ENCODE results near the gene SEMA7A. TPM values are rescaled to one million over a fixed set of nuclear protein-coding genes. Genes with fewer than 3 reads are reported as not detected.

SEMA7A gene
- total RNA-seq, 1 donor from 2014 or later, result 0.51 TPM

DNA sequence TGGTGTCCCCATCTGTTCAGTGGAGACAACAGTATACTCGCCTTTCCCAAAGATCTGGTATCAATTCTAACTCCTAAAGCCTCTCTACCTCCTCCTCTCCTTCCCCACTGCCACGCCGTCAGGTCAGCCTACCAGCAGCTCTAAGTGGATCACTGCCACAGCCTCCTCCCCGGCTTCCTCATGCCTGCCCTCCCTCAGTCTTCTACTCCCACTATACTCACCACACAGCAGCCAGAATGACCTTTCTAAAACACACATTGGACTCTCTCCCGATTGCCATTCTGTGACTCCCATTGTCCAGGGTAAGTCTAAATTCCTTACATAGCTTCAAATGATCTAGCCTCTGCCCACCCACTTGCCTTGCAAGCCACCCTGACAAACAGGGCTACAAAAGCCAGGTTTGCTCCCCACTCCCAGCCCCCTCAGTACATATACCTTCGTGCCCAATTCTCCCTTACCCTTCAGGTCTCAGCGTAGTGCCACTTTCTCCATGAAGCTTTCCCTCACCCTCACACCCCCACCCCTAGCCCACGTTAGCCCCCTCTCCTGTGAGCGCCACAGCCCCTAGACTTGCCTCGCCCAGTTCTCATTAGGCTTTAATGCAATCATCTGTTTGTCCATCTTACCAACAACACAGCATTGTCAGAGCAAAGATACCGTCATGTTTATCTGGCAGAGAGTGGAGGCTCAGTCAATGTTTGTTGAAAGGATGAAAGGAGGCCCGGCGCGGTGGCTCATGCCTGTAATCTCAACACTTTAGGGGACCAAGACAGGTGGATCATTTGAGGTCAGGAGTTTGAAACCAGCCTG lies 9.5 kb upstream of the SEMA7A start:
- no peak for DNase-seq (ENCODE audit: extremely low spot score, unreplicated experiment)
- Mint-ChIP-seq H3K4me3 (ENCODE audit: unreplicated experiment) (no peak overlapping the region), H3K36me3 (ENCODE audit: unreplicated experiment) (peaks cover 21% of the 10 kb centered on the region), H3K27ac (ENCODE audit: unreplicated experiment) (no peak overlapping the region), H3K27me3 (ENCODE audit: unreplicated experiment) (no peaks in the 10 kb centered on the region), H3K9me3 (ENCODE audit: unreplicated experiment) (no peaks in the 10 kb centered on the region), H3K4me1 (ENCODE audit: unreplicated experiment) (no peaks in the 10 kb centered on the region)
- TF ChIP-seq, protein P1, sequence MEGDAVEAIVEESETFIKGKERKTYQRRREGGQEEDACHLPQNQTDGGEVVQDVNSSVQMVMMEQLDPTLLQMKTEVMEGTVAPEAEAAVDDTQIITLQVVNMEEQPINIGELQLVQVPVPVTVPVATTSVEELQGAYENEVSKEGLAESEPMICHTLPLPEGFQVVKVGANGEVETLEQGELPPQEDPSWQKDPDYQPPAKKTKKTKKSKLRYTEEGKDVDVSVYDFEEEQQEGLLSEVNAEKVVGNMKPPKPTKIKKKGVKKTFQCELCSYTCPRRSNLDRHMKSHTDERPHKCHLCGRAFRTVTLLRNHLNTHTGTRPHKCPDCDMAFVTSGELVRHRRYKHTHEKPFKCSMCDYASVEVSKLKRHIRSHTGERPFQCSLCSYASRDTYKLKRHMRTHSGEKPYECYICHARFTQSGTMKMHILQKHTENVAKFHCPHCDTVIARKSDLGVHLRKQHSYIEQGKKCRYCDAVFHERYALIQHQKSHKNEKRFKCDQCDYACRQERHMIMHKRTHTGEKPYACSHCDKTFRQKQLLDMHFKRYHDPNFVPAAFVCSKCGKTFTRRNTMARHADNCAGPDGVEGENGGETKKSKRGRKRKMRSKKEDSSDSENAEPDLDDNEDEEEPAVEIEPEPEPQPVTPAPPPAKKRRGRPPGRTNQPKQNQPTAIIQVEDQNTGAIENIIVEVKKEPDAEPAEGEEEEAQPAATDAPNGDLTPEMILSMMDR (IDR thresholded peaks at IDR 0.05), result no peak

DNA sequence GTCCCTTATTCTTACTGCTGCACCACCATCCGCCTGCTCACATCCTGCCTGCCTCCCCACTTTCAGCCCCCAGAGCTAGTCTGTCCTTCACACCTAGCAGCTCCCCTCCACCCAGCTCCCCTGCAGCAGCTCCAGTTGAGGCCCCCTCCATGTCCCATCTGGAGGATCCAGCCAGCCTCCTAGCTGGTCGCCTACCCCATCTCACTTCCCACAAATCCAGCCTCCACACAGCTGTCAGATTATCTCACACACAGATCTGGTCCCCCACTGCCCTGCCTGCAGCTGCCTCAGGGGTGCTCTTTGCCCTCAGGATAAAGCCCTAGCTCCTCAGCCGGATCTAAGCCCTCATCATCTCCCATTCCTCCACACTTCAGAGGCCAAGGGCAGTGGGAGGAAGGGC lies 8.8 kb upstream of the SEMA7A start:
- TF ChIP-seq, protein P1 (IDR thresholded peaks at IDR 0.05), result no peak
- Mint-ChIP-seq H3K27me3 (ENCODE audit: unreplicated experiment) (no peaks in the 10 kb centered on the region), H3K36me3 (ENCODE audit: unreplicated experiment) (peaks cover 19% of the 10 kb centered on the region), H3K27ac (ENCODE audit: unreplicated experiment) (no peak overlapping the region), H3K4me1 (ENCODE audit: unreplicated experiment) (no peaks in the 10 kb centered on the region), H3K4me3 (ENCODE audit: unreplicated experiment) (no peak overlapping the region), H3K9me3 (ENCODE audit: unreplicated experiment) (no peaks in the 10 kb centered on the region)
- DNase-seq (ENCODE audit: extremely low spot score, unreplicated experiment), result no peak

DNA sequence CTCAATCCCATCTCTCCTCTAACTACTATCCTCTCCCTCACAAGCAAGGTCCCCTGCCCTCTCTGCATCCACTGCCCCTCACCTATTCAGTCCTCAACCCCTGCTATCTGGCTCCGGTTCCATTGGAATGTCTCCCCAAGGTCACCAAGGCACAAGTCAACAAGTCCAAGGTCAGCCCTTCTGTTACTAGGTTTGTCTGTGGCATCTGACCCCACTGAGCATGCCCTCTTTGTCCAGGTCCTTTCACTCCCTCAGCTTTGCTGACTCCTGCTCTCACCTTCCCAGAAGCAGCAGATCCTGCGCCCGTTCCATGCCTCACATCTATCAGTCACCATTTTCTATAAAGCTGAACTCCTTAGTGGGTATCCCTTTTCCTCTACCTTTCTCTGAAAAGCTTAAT lies 8.3 kb upstream of the SEMA7A start:
- no peak overlapping the region for H3K27ac Mint-ChIP-seq (ENCODE audit: unreplicated experiment)
- TF ChIP-seq, protein P1 (IDR thresholded peaks at IDR 0.05), result no peak
- H3K36me3 Mint-ChIP-seq (ENCODE audit: unreplicated experiment), result peaks cover 19% of the 10 kb centered on the region
- H3K4me1 Mint-ChIP-seq (ENCODE audit: unreplicated experiment), result no peaks in the 10 kb centered on the region
- no peak for DNase-seq (ENCODE audit: extremely low spot score, unreplicated experiment)
- no peaks in the 10 kb centered on the region for H3K9me3 Mint-ChIP-seq (ENCODE audit: unreplicated experiment)
- no peak overlapping the region for H3K4me3 Mint-ChIP-seq (ENCODE audit: unreplicated experiment)
- no peaks in the 10 kb centered on the region for H3K27me3 Mint-ChIP-seq (ENCODE audit: unreplicated experiment)

DNA sequence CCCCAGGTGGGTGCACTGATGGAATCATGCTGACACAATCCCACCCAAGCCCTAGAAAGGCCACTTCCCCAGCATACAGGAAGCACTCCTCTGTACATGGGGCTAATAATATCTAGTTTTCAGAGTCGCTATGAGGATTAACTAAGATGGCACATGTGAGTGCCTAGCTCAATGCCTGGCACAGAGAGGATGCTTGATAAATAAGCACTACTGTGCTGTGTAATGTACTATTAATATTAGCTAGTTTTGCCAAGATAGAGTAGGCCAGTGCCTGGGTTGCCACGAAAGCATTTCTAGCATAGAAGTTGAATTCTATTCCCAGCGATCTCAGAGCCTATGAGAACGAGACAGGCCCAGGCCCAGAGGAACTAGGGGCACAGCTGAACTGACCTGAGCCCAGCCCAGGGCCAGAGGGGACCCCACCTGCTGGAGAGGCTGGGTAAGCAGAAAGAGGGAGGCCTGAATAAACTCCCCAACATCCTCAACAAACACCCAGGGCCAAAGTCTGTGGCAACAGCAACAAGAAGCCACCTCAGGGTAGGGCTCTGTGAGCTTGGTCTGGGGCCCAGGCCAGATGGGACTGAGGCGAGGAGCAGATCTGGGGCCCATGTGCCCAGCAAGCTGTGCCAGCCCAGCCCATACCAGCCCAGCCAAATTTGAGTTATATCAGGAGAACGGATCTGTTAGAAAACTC lies 7.6 kb upstream of the SEMA7A start:
- Mint-ChIP-seq H3K36me3 (ENCODE audit: unreplicated experiment) (peaks cover 13% of the 10 kb centered on the region), H3K27me3 (ENCODE audit: unreplicated experiment) (no peaks in the 10 kb centered on the region), H3K4me1 (ENCODE audit: unreplicated experiment) (no peaks in the 10 kb centered on the region), H3K9me3 (ENCODE audit: unreplicated experiment) (no peaks in the 10 kb centered on the region), H3K27ac (ENCODE audit: unreplicated experiment) (no peak overlapping the region), H3K4me3 (ENCODE audit: unreplicated experiment) (no peak overlapping the region)
- TF ChIP-seq, protein P1 (IDR thresholded peaks at IDR 0.05), result no peak
- no peak for DNase-seq (ENCODE audit: extremely low spot score, unreplicated experiment)

DNA sequence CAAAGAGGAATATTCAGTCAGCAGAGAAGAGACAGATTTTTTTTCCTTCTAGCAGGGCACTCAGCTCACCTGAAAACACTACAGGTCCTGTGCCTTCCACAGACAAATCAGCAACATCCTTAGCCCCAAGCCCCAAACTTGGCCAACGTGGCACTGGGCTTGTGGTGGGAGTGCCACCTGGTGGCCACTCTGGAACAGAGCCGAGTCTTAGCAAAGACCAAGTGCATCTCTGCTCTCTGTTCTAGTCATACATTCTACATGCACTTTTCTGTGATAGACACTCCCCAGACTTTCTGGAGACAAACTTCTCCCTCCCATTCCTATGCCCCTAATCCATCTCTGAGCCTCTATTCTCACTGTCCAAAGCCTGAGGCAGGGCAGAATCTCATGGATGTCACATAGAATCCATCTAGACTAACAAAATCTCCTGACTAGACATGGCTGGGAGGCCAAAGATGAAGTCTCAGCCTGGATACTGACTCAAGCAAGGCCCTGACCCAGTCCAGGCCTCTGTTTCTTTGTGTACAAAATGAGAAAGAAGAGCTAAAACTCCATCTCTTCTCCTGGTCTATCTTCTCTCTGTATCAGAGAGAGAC lies 5.1 kb upstream of the SEMA7A start:
- no peak overlapping the region for H3K4me3 Mint-ChIP-seq (ENCODE audit: unreplicated experiment)
- H3K36me3 Mint-ChIP-seq (ENCODE audit: unreplicated experiment), result no peaks in the 10 kb centered on the region
- H3K4me1 Mint-ChIP-seq (ENCODE audit: unreplicated experiment), result peaks cover 6% of the 10 kb centered on the region
- TF ChIP-seq, protein P1 (IDR thresholded peaks at IDR 0.05), result peak; percentile 97
- no peaks in the 10 kb centered on the region for H3K9me3 Mint-ChIP-seq (ENCODE audit: unreplicated experiment)
- no peaks in the 10 kb centered on the region for H3K27me3 Mint-ChIP-seq (ENCODE audit: unreplicated experiment)
- no peak overlapping the region for H3K27ac Mint-ChIP-seq (ENCODE audit: unreplicated experiment)
- peak; percentile 89 for DNase-seq (ENCODE audit: extremely low spot score, unreplicated experiment)

Measured in osteocyte (in vitro differentiated cells).